Vein endothelial cell (primary cell): Measurements from ENCODE around the gene STRA6. TPM values are rescaled to one million over a fixed set of nuclear protein-coding genes. Genes with fewer than 3 reads are reported as not detected.

ENCODE experiments used
- small RNA-seq: library from RNA; depleted of rRNA; stranded (forward); fragments of <200 nt; gene quantifications from one replicate; pipeline ENCODE3, GENCODE V24; 2012
- total RNA-seq: library from RNA; depleted of rRNA; stranded (reverse); fragments of >200 nt; gene quantifications from 2 replicates; pipeline ENCODE4 v1.2.3, GENCODE V29; 2012

Gene STRA6, protein sequence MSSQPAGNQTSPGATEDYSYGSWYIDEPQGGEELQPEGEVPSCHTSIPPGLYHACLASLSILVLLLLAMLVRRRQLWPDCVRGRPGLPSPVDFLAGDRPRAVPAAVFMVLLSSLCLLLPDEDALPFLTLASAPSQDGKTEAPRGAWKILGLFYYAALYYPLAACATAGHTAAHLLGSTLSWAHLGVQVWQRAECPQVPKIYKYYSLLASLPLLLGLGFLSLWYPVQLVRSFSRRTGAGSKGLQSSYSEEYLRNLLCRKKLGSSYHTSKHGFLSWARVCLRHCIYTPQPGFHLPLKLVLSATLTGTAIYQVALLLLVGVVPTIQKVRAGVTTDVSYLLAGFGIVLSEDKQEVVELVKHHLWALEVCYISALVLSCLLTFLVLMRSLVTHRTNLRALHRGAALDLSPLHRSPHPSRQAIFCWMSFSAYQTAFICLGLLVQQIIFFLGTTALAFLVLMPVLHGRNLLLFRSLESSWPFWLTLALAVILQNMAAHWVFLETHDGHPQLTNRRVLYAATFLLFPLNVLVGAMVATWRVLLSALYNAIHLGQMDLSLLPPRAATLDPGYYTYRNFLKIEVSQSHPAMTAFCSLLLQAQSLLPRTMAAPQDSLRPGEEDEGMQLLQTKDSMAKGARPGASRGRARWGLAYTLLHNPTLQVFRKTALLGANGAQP
- total RNA-seq: 0.10 and 0.65 TPM in 2 replicates

DNA sequence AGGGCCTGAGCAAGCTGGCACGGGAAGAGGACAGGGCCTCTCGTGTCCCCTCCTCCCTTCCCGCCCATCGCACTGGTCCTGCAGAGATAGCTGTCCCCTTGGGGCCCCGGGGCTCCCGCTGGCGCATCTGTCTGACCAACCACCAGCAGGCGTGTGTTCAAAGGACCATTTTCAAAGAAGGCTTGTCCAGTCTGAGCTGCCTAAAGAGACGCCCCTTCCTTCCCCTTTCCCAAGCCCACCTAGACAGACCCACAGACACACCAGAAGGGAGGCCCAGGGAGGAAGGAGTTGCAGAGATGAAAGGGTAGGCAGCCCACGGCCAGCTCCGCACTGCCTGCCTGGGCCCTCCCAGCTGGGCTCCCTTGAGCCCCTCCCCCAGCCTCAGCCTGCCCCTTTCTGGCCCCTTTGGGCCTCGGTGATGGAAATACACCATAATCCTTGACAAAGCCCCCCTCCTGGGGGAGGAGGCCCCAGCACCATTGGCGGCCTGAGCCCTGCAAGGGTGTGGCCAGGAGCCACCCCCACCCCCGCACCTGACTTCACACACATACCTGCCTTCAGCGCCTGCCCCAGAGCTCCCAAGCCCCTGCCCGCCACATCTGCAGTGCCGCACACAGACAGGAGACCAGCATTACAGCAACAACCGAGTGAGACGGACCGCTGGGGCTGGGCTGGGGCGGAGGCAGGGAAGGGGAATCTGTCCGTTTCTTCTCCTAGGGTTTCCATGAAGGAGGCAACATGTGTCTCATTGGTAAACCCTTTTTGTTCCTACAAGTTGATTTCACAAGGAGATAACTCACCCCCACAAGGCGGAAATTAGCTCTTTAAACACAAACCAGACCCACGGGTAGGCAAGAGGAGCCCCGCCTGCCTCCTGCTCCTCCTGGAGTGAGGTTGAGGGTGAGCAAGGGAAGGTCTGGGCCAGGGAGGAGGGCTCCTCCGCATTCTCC is at the start of gene STRA6:
Gene STRA6, minus strand, starts transcription at position 336 of the 950 bp plus-strand sequence. CDS start 520 bp downstream, outside the sequence.

DNA sequence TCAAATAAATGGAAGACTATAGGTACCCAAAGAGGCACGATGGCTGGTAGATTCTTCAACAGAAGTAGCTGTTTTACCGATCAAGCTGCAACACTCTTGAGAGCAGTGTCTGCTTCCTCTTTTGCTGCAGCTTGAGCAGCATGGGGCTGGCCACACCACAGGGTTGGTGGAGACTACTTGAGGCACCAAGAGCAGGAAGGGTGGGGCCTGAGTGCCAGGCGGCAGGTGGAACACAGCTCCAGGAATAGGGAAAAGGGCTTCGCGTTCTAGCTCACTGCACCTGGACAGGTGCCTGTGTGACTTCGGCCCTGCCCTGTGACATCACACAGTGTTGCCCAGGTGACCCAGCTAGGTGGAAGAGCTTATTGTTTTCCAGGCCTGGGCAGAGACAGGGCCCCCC is 33.4 kb upstream of the STRA6 start, which contains the start of gene CCDC33:
Gene CCDC33, plus strand, starts transcription at position 365 of the 400 bp plus-strand sequence. CDS start 394 bp downstream, outside the sequence.

DNA sequence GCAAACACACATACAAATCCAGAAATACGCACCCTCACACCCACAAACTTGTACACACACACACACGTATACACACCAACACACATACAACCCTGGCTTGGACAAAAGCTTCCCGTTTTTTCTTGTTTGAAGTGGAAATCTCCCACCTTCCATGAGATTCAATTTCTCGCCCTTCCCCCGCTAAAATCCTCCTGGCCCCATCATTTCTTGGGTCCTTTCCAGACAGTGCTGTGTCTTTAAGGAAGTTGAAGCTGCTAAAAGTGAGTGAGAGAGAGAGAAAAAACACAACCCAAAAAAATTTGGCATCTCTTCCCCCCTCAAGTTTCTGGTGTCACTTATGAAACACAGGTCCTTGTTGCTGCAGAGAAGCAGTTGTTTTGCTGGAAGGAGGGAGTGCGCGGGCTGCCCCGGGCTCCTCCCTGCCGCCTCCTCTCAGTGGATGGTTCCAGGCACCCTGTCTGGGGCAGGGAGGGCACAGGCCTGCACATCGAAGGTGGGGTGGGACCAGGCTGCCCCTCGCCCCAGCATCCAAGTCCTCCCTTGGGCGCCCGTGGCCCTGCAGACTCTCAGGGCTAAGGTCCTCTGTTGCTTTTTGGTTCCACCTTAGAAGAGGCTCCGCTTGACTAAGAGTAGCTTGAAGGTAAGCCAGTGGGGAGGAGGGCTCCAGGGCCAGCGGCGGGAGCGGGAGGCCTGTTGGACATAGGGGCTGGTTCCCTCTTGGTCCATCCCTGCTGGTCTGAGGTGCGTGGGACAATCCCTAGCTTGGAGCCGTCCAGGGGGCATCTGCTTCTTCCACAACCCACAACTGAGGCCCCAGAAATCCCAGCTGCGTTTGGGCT is 29.0 kb downstream of the STRA6 start, which contains the start of gene ISLR:
Gene ISLR, plus strand, starts transcription at position 331 of the 839 bp plus-strand sequence. CDS start 1,149 bp downstream, outside the sequence.

DNA sequence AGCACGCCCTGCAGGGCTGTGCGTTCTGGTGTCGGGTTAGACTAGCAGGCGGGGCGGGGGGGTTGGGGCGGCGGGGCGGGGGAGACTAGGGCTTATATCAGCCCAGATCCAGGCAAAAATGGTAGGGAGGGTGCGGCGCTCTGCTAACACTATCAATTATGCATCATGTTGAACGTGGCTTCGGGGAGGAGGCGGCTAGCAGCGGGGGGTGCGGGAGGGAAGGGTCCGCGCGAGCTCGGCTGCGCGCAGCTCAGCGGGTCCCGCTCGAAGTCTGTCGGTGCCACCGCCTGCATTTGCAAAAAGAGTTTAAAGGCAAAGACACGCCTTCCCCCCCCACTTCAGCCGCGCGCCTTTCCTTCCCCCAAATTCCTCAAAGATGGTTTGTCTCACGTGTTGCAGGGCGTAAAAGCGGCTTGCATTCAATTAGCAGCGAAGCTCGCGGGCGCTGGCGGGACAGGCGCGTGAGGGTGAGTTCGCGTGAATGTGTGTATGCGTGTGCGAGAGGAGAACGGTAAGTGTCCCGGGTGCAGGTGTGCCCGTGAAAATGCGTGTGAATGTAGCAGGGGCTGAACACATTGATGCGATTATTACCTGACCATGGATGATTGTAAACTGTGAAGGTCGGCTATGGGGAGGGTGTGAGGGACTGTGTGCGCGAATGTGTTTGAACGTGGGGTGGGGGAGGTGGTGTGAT is 72.3 kb downstream of the STRA6 start, which contains the start of gene ISLR2:
Gene ISLR2, plus strand, starts transcription at position 432 of the 694 bp plus-strand sequence. CDS start 2,169 bp downstream, outside the sequence.

Small RNA genes within 50 kb of the gene (small RNA-seq; reads per million reads assigned to genes)
- gene RF00017: not detected

Other genes with a start within 250 kb of the STRA6 start
- 10.5 and 13.9 TPM in 2 replicates for gene STOML1, start 210.5 kb downstream of the STRA6 start, total RNA-seq
- gene PML, start 208.1 kb downstream of the STRA6 start, total RNA-seq: 76.1 and 85.6 TPM in 2 replicates
- not detected in 2 replicates for gene GOLGA6A, start 120.2 kb downstream of the STRA6 start, total RNA-seq
- not detected in 2 replicates for gene ISLR2, start 72.2 kb downstream of the STRA6 start, total RNA-seq
- gene ISLR, start 29.1 kb downstream of the STRA6 start, total RNA-seq: under 0.01 and 0.76 TPM in 2 replicates
- not detected in 2 replicates for gene CCDC33, start 33.5 kb upstream of the STRA6 start, total RNA-seq
- gene CYP11A1, start 164.9 kb upstream of the STRA6 start, total RNA-seq: 0.10 TPM in 1 of 2 replicates, not detected in the other
- 0.76 and 2.6 TPM in 2 replicates for gene SEMA7A, start 231.2 kb upstream of the STRA6 start, total RNA-seq